Vagina (tissue), 2 donors: Measurements from ENCODE around the gene TTC39B. TPM values are rescaled to one million over a fixed set of nuclear protein-coding genes. Genes with fewer than 3 reads are reported as not detected.

Experiments
- DNase-seq, 2 donors: peaks; one replicate each; pipeline ENCODE4 v3.0.0-alpha.2; 2017; ENCODE audit errors: extremely low spot score in 2 of 2
- H3K27ac ChIP-seq: fragments of 200-600 bp; sonication (generic); one replicate; pipeline ENCODE4 v1.5.1; 2019
- H3K27me3 ChIP-seq: fragments of 200-600 bp; sonication (generic); one replicate; pipeline ENCODE4 v1.5.1; 2019
- H3K36me3 ChIP-seq, 2 donors: fragments of 200-600 bp; sonication (generic); one replicate each; pipeline ENCODE4 v1.5.1; 2017 to 2019
- H3K4me1 ChIP-seq: fragments of 200-600 bp; sonication (generic); one replicate; pipeline ENCODE4 v1.5.1; 2019
- H3K4me3 ChIP-seq, 2 donors: fragments of 200-600 bp; sonication (generic); 1 replicate in 1 of 2; 2 replicates in 1 of 2; pipeline ENCODE4 v1.5.1; 2016 to 2019
- H3K9me3 ChIP-seq: fragments of 200-600 bp; sonication (generic); one replicate; pipeline ENCODE4 v1.5.1; 2019
- CTCF ChIP-seq, 3 experiments: fragments of 450-650 bp in 2 of 3; fragments of 200-600 bp in 1 of 3; sonication (generic) in 1 of 3; IDR thresholded peaks; one replicate each; pipeline ENCODE4 v1.5.1; 2017 to 2019; ENCODE audit warnings: antibody characterized with exemption in 3 of 3, mild to moderate bottlenecking in 2 of 3, moderate library complexity in 2 of 3
- POLR2A ChIP-seq, 2 donors: fragments of 450-650 bp; IDR thresholded peaks; one replicate each; pipeline ENCODE4 v1.6.1; 2017; ENCODE audit warnings: antibody characterized with exemption in 2 of 2, mild to moderate bottlenecking in 2 of 2, moderate library complexity in 2 of 2
- POLR2AphosphoS5 ChIP-seq, 2 donors: sonication (generic); formaldehyde crosslinking; IDR thresholded peaks; one replicate each; pipeline ENCODE4 v1.9.0; 2017; ENCODE audit warnings: antibody characterized with exemption in 2 of 2, mild to moderate bottlenecking in 2 of 2, low read depth in 1 of 2; ENCODE audit not compliant: insufficient read depth in 1 of 2
- intact Hi-C: fragments of 100-400 bp; cut with DNase I; formaldehyde crosslinking; loops from one replicate; pipeline ENCODE4 v1.15.1; 2023
- total RNA-seq: library from RNA; depleted of rRNA; stranded (reverse); fragments of >200 nt; gene quantifications from one replicate; pipeline ENCODE4 v1.2.3, GENCODE V29; 2016

TTC39B gene
- total RNA-seq, 1 donor from 2014 or later = 13.3 TPM

- Histone ChIP-seq H3K9me3 (no peaks in the 10 kb centered on the region), H3K27me3 (no peaks in the 10 kb centered on the region), H3K36me3 (no peaks in the 10 kb centered on the region), H3K27ac (no peak overlapping the region), H3K4me1 (no peaks in the 10 kb centered on the region), H3K4me3 (no peak overlapping the region)
- intact Hi-C loops = loop anchor here (10.0 kb wide), 1 partner anchor 625 kb away; the partner anchor contains the start of gene CER1
- TF ChIP-seq POLR2A (IDR thresholded peaks at IDR 0.05) (no peak), CTCF (IDR thresholded peaks at IDR 0.05) (no peak), POLR2AphosphoS5 (IDR thresholded peaks at IDR 0.05; ENCODE audit: insufficient read depth in 1 of 2, low read depth in 1 of 2) (no peak)
- DNase-seq = no peak
Measured at GRCh38 chr9:15349892-15350761, 43.1 kb upstream of the TTC39B start.

- Histone ChIP-seq H3K4me1 (no peaks in the 10 kb centered on the region), H3K4me3 (no peak overlapping the region), H3K27me3 (no peaks in the 10 kb centered on the region), H3K27ac (no peak overlapping the region), H3K9me3 (no peaks in the 10 kb centered on the region), H3K36me3 (no peaks in the 10 kb centered on the region)
- intact Hi-C loops = no loop called here
- no peak for DNase-seq
- TF ChIP-seq CTCF (IDR thresholded peaks at IDR 0.05) = no peak
- TF ChIP-seq POLR2A (IDR thresholded peaks at IDR 0.05) = no peak
- no peak for TF ChIP-seq POLR2AphosphoS5 (IDR thresholded peaks at IDR 0.05; ENCODE audit: insufficient read depth in 1 of 2, low read depth in 1 of 2)
Measured at GRCh38 chr9:15346837-15347236, 39.8 kb upstream of the TTC39B start.

GRCh38 chr9:15344191-15344590 is 37.2 kb upstream of the TTC39B start:
- Histone ChIP-seq H3K27me3 (no peaks in the 10 kb centered on the region), H3K9me3 (no peaks in the 10 kb centered on the region), H3K36me3 (no peaks in the 10 kb centered on the region), H3K4me1 (no peaks in the 10 kb centered on the region), H3K27ac (no peak overlapping the region), H3K4me3 (no peak overlapping the region)
- DNase-seq = no peak
- intact Hi-C loops = no loop called here
- TF ChIP-seq CTCF (IDR thresholded peaks at IDR 0.05) (no peak), POLR2A (IDR thresholded peaks at IDR 0.05) (no peak), POLR2AphosphoS5 (IDR thresholded peaks at IDR 0.05; ENCODE audit: insufficient read depth in 1 of 2, low read depth in 1 of 2) (no peak)

GRCh38 chr9:15333376-15333881 is 26.4 kb upstream of the TTC39B start:
- intact Hi-C loops = no loop called here
- no peak overlapping the region for H3K27ac ChIP-seq
- H3K9me3 ChIP-seq = no peaks in the 10 kb centered on the region
- no peak for DNase-seq
- H3K27me3 ChIP-seq = no peaks in the 10 kb centered on the region
- H3K4me1 ChIP-seq = no peaks in the 10 kb centered on the region
- no peak overlapping the region for H3K4me3 ChIP-seq
- H3K36me3 ChIP-seq = no peaks in the 10 kb centered on the region
- TF ChIP-seq POLR2AphosphoS5 (IDR thresholded peaks at IDR 0.05; ENCODE audit: insufficient read depth in 1 of 2, low read depth in 1 of 2) = no peak
- TF ChIP-seq CTCF (IDR thresholded peaks at IDR 0.05) = no peak
- TF ChIP-seq POLR2A (IDR thresholded peaks at IDR 0.05) = no peak

GRCh38 chr9:15332939-15333338 is 25.9 kb upstream of the TTC39B start:
- no peak for DNase-seq
- Histone ChIP-seq H3K36me3 (no peaks in the 10 kb centered on the region), H3K4me3 (no peak overlapping the region), H3K27ac (no peak overlapping the region), H3K4me1 (no peaks in the 10 kb centered on the region), H3K27me3 (no peaks in the 10 kb centered on the region), H3K9me3 (no peaks in the 10 kb centered on the region)
- intact Hi-C loops = no loop called here
- TF ChIP-seq POLR2AphosphoS5 (IDR thresholded peaks at IDR 0.05; ENCODE audit: insufficient read depth in 1 of 2, low read depth in 1 of 2) (no peak), CTCF (IDR thresholded peaks at IDR 0.05) (no peak), POLR2A (IDR thresholded peaks at IDR 0.05) (no peak)
